GM23248 (cell line): ENCODE results near the gene SRC.

Experiments
- EZH2 ChIP-seq: fragments of 200-600 bp; sonication (generic); IDR thresholded peaks from 2 replicates; pipeline ENCODE4 v1.6.1; 2018; ENCODE audit warnings: antibody characterized with exemption, mild to moderate bottlenecking; ENCODE audit not compliant: insufficient read depth, poor library complexity, severe bottlenecking
- EZH2phosphoT487 ChIP-seq: fragments of 200-600 bp; sonication (generic); IDR thresholded peaks from 2 replicates; pipeline ENCODE4 v1.6.1; 2018; ENCODE audit warnings: antibody characterized with exemption, moderate library complexity, mild to moderate bottlenecking, low read depth; ENCODE audit not compliant: insufficient read depth

DNA sequence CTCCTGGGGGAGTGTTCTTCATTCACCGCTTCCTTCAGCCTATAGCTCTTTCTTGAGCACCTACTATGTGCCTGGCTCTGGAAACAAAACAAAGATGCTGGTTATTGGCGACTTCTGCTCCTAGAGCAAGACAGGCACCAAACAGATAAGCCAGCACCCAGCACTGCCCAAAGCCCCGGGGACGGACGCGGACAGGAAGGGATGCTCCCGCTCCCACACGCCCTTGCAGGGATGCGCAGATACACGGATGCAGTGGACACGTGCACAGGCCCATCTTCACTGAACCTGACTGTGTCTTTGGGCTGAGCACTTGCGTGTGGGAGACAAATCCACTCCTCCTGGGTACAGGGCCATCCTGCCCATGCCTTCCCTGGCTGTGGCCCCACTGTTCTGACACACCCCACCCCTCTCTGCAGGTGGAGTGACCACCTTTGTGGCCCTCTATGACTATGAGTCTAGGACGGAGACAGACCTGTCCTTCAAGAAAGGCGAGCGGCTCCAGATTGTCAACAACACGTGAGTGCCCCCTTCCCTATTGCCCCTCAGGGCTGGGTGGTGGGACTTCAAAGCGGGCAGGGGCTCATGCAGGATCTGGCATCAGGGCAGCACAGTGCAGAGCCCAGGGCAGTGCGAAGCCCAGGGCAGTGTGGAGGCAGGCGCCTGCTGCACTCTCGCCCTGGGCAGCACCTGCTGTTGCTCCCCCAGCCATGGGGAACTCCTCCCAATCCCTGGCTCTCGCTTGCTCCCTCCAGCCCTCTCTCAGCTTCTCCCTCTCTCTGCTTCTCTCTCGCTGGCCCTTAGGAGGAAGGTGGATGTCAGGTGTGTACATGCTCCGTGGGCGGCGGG, 39.9 kb downstream of the SRC start:
- TF ChIP-seq EZH2phosphoT487 (no peak), EZH2 (no peak)
